WTC11 (cell line): ENCODE data around the gene TTC6. TPM values are rescaled to one million over a fixed set of nuclear protein-coding genes. Genes with fewer than 3 reads are reported as not detected.
A peak's percentile ranks its signal among the peaks of the same experiment; 100 is the strongest.

ENCODE experiments used
- ATAC-seq: fragments of 200-7000 bp; cut with Tn5 transposase; 2 replicates; pipeline ENCODE4 v1.10.0; 2021; ENCODE audit warnings: mild to moderate bottlenecking, moderate library complexity
- CTCF ChIA-PET: fragments of 300-600 bp; sonication (Branson Sonifier 250); formaldehyde crosslinking; loops from one replicate; lab custom pipeline; 2021; ENCODE audit warnings: antibody characterized with exemption; lab: Charles Lee
- POLR2A ChIA-PET: fragments of 350-600 bp; sonication (Branson Sonifier 250); formaldehyde crosslinking; loops from one replicate; lab custom pipeline; 2021; ENCODE audit warnings: antibody characterized with exemption; lab: Charles Lee
- DNase-seq: peaks from one replicate; pipeline ENCODE4 v3.0.0; 2021; ENCODE audit warnings: low spot score
- H3K27ac Mint-ChIP-seq: 2 replicates; pipeline ENCODE4 v1.8.0; 2021; ENCODE audit warnings: mixed read lengths
- H3K27me3 Mint-ChIP-seq: 2 replicates; pipeline ENCODE4 v1.8.0; 2021; ENCODE audit warnings: low read depth, mild to moderate bottlenecking, moderate library complexity, mixed read lengths
- H3K36me3 Mint-ChIP-seq: 2 replicates; pipeline ENCODE4 v1.8.0; 2021; ENCODE audit warnings: mixed read lengths
- H3K4me1 Mint-ChIP-seq: 2 replicates; pipeline ENCODE4 v1.8.0; 2022; ENCODE audit warnings: mixed read lengths
- H3K4me3 Mint-ChIP-seq: 2 replicates; pipeline ENCODE4 v1.8.0; 2021; ENCODE audit warnings: mild to moderate bottlenecking, moderate library complexity, mixed read lengths
- H3K9me3 Mint-ChIP-seq: 2 replicates; pipeline ENCODE4 v1.8.0; 2021; ENCODE audit warnings: mixed read lengths
- ARID4B ChIP-seq: sonication (generic); formaldehyde crosslinking; IDR thresholded peaks from 2 replicates; pipeline ENCODE4 v1.8.0; 2023; ENCODE audit warnings: missing genetic modification reagents, mild to moderate bottlenecking, borderline replicate concordance
- ETV6 ChIP-seq: sonication (generic); formaldehyde crosslinking; IDR thresholded peaks from 2 replicates; pipeline ENCODE4 v1.8.1; 2022; ENCODE audit warnings: mild to moderate bottlenecking, missing genetic modification reagents
- FOXP1 ChIP-seq: sonication (generic); formaldehyde crosslinking; IDR thresholded peaks from 2 replicates; pipeline ENCODE4 v1.8.0; 2022; ENCODE audit warnings: missing genetic modification reagents, mild to moderate bottlenecking, moderate library complexity, borderline replicate concordance
- FOXP4 ChIP-seq: sonication (generic); formaldehyde crosslinking; IDR thresholded peaks from 2 replicates; pipeline ENCODE4 v1.8.0; 2022; ENCODE audit warnings: mild to moderate bottlenecking, missing genetic modification reagents
- JUN ChIP-seq: sonication (generic); formaldehyde crosslinking; IDR thresholded peaks from 2 replicates; pipeline ENCODE4 v1.8.0; 2023; ENCODE audit warnings: mild to moderate bottlenecking, missing genetic modification reagents
- KAT7 ChIP-seq: sonication (generic); formaldehyde crosslinking; IDR thresholded peaks from 2 replicates; pipeline ENCODE4 v1.8.1; 2023; ENCODE audit warnings: missing genetic modification reagents, mild to moderate bottlenecking, borderline replicate concordance
- NR2C2 ChIP-seq: sonication (generic); formaldehyde crosslinking; IDR thresholded peaks from 2 replicates; pipeline ENCODE4 v1.8.0; 2022; ENCODE audit warnings: mild to moderate bottlenecking, missing genetic modification reagents
- PRDM15 ChIP-seq: sonication (generic); formaldehyde crosslinking; IDR thresholded peaks from 2 replicates; pipeline ENCODE4 v1.8.0; 2022; ENCODE audit warnings: missing genetic modification reagents
- SOX15 ChIP-seq: fragments of 250-450 bp; sonication (Bioruptor Pico); IDR thresholded peaks from 2 replicates; pipeline ENCODE4 v1.9.0; 2021; ENCODE audit warnings: mild to moderate bottlenecking
- ZNF671 ChIP-seq: fragments of 250-450 bp; sonication (Bioruptor Pico); IDR thresholded peaks from 2 replicates; pipeline ENCODE4 v1.8.0; 2021; ENCODE audit warnings: mild to moderate bottlenecking
- ZSCAN18 ChIP-seq: fragments of 250-450 bp; sonication (Bioruptor Pico); IDR thresholded peaks from 2 replicates; pipeline ENCODE4 v2.1.2; 2022; ENCODE audit warnings: mild to moderate bottlenecking, moderate library complexity
- total RNA-seq: library from RNA; stranded (reverse); gene quantifications from 3 replicates; pipeline ENCODE4 v1.2.3, GENCODE V29; 2021

The TTC6 gene
- total RNA-seq, 1 experiment from 2014 or later = not detected

- ChIA-PET POLR2A (no interaction called here), CTCF (no interaction called here)
- H3K27ac Mint-ChIP-seq = no peak overlapping the region
- TF ChIP-seq JUN (CRISPR knock-in tag) (no peak), ZSCAN18 (CRISPR knock-in tag) (no peak), ETV6 (CRISPR knock-in tag) (no peak), KAT7 (no peak), SOX15 (CRISPR knock-in tag) (no peak), ARID4B (no peak), ZNF671 (CRISPR knock-in tag) (no peak), FOXP4 (no peak)
- peaks cover 53% of the 10 kb centered on the region for H3K4me1 Mint-ChIP-seq
- DNase-seq = no peak
- no peak for ATAC-seq
- H3K9me3 Mint-ChIP-seq = no peaks in the 10 kb centered on the region
- H3K4me3 Mint-ChIP-seq = peak overlapping the region; percentile 72; the same call in 1 of the 2 replicates
- H3K36me3 Mint-ChIP-seq = no peaks in the 10 kb centered on the region
- H3K27me3 Mint-ChIP-seq = peaks cover 99% of the 10 kb centered on the region
Measured at GRCh38 chr14:37586797-37587130, 8.7 kb upstream of the TTC6 start.

- H3K27ac Mint-ChIP-seq = no peak overlapping the region
- no peaks in the 10 kb centered on the region for H3K36me3 Mint-ChIP-seq
- DNase-seq (no peak), ATAC-seq (no peak)
- H3K4me1 Mint-ChIP-seq = peaks cover 53% of the 10 kb centered on the region
- CTCF ChIA-PET = interaction anchor here (0.7 to 1.7 kb wide), 3 partner anchors 10 to 926 kb away, joined by 3 to 11 read pairs (median 4); partner anchors contain the start of gene PAX9
- TF ChIP-seq FOXP1 (CRISPR knock-in tag) = no peak
- no peak for TF ChIP-seq NR2C2 (CRISPR knock-in tag)
- TF ChIP-seq PRDM15 (CRISPR knock-in tag) = no peak
- H3K27me3 Mint-ChIP-seq = peaks cover 99% of the 10 kb centered on the region
- no peaks in the 10 kb centered on the region for H3K9me3 Mint-ChIP-seq
- H3K4me3 Mint-ChIP-seq = peak overlapping the region; percentile 72
- POLR2A ChIA-PET = interaction anchor here (1.3 kb wide), 1 partner anchor 10 kb away, joined by 4 read pairs; no protein-coding TSS in a partner anchor
Measured at GRCh38 chr14:37587131-37587803, 8.2 kb upstream of the TTC6 start.
